Activated naive CD4-positive, alpha-beta T cell treated with anti-CD3 and anti-CD28 coated beads, Interleukin-2, amount 50 U/mL, for 16 hours (primary cell): ENCODE data around the gene HUS1B.

ENCODE experiments used
- DNase-seq: peaks from one replicate; pipeline ENCODE4 v3.0.0-alpha.2; 2020

Gene HUS1B

GRCh38 chr6:620166-620565 is 36.7 kb downstream of the HUS1B start:
- no peak for DNase-seq

GRCh38 chr6:617456-618100 is 39.3 kb downstream of the HUS1B start:
- DNase-seq, result no peak

GRCh38 chr6:613981-614380 is 42.9 kb downstream of the HUS1B start:
- no peak for DNase-seq

GRCh38 chr6:611928-612327 is 45.0 kb downstream of the HUS1B start:
- DNase-seq, result no peak

GRCh38 chr6:610882-611281 is 46.0 kb downstream of the HUS1B start:
- no peak for DNase-seq

- no peak for DNase-seq
Observed at GRCh38 chr6:609905-610304, 47.0 kb downstream of the HUS1B start.

- no peak for DNase-seq
Observed at GRCh38 chr6:606829-607379, 50.0 kb downstream of the HUS1B start.
